MM.1S (cell line): ENCODE data around the gene ASTN1.

Experiments
- DNase-seq: peaks from one replicate; pipeline ENCODE4 v3.0.0-alpha.2; 2015
- H2AFZ ChIP-seq: fragments of 300-600 bp; sonication (generic); 2 replicates; pipeline ENCODE4 v1.6.0; 2016; ENCODE audit warnings: antibody characterized with exemption, low read length
- H3F3A ChIP-seq: fragments of 300-600 bp; sonication (generic); 2 replicates; pipeline ENCODE4 v1.6.1; 2016; ENCODE audit warnings: mild to moderate bottlenecking, antibody characterized with exemption, low read length, moderate library complexity, mixed read lengths; ENCODE audit not compliant: insufficient read depth
- H3K27ac ChIP-seq: fragments of 300-600 bp; sonication (generic); 2 replicates; pipeline ENCODE4 v1.5.1; 2016; ENCODE audit warnings: mild to moderate bottlenecking, low read length
- H3K27me3 ChIP-seq: fragments of 300-600 bp; sonication (generic); replicated peaks from 2 replicates; pipeline ENCODE4 v1.6.0; 2016; ENCODE audit warnings: low read length; ENCODE audit not compliant: insufficient read depth
- H3K36me3 ChIP-seq: fragments of 300-600 bp; sonication (generic); replicated peaks from 2 replicates; pipeline ENCODE4 v1.6.1; 2016; ENCODE audit warnings: mild to moderate bottlenecking, low read length, mixed read lengths; ENCODE audit not compliant: insufficient read depth
- H3K4me1 ChIP-seq: fragments of 300-600 bp; sonication (generic); 2 replicates; pipeline ENCODE4 v1.6.1; 2016; ENCODE audit warnings: low read length, mixed read lengths
- H3K4me2 ChIP-seq: fragments of 300-600 bp; sonication (generic); 2 replicates; pipeline ENCODE4 v1.6.0; 2016; ENCODE audit warnings: low read depth, low read length
- H3K4me3 ChIP-seq: fragments of 300-600 bp; sonication (generic); 2 replicates; pipeline ENCODE4 v1.5.1; 2016; ENCODE audit warnings: low read length, mixed read lengths
- H3K79me2 ChIP-seq: fragments of 300-600 bp; sonication (generic); 2 replicates; pipeline ENCODE4 v1.6.1; 2016; ENCODE audit warnings: mixed run types, low read length, mixed read lengths
- H3K9ac ChIP-seq: fragments of 300-600 bp; sonication (generic); 2 replicates; pipeline ENCODE4 v1.6.1; 2016; ENCODE audit warnings: low read length, mixed read lengths
- H3K9me2 ChIP-seq: fragments of 300-600 bp; sonication (generic); replicated peaks from 2 replicates; pipeline ENCODE4 v1.6.1; 2016; ENCODE audit warnings: mild to moderate bottlenecking, low read length, mixed read lengths; ENCODE audit not compliant: insufficient read depth
- H3K9me3 ChIP-seq: fragments of 300-600 bp; sonication (generic); replicated peaks from 2 replicates; pipeline ENCODE4 v1.6.1; 2016; ENCODE audit warnings: mild to moderate bottlenecking, low read length, mixed read lengths; ENCODE audit not compliant: insufficient read depth
- H4K20me1 ChIP-seq: fragments of 300-600 bp; sonication (generic); 2 replicates; pipeline ENCODE4 v1.6.1; 2016; ENCODE audit warnings: mild to moderate bottlenecking, low read length, moderate library complexity, mixed read lengths; ENCODE audit not compliant: insufficient read depth
- CTCF ChIP-seq: fragments of 300-600 bp; sonication (generic); IDR thresholded peaks from 2 replicates; pipeline ENCODE4 v1.5.1; 2016; ENCODE audit warnings: antibody characterized with exemption, low read length, mixed read lengths
- EZH2 ChIP-seq: fragments of 300-600 bp; sonication (generic); optimal IDR thresholded peaks from 2 replicates; pipeline ENCODE3; 2017; ENCODE audit warnings: low read depth, mild to moderate bottlenecking, antibody characterized with exemption, low read length, mixed read lengths
- EZH2phosphoT487 ChIP-seq: fragments of 300-600 bp; sonication (generic); IDR thresholded peaks from 2 replicates; pipeline ENCODE4 v1.6.1; 2018; ENCODE audit warnings: antibody characterized with exemption, low read length

ASTN1 gene

GRCh38 chr1:177103005-177103852 is 61.3 kb downstream of the ASTN1 start:
- no peaks in the 10 kb centered on the region for H4K20me1 ChIP-seq
- H3K4me3 ChIP-seq = no peak overlapping the region
- H3K9me3 ChIP-seq = no peaks in the 10 kb centered on the region
- H3K27ac ChIP-seq = no peak overlapping the region
- DNase-seq = no peak
- no peaks in the 10 kb centered on the region for H3K4me1 ChIP-seq
- H2AFZ ChIP-seq = no peak overlapping the region
- TF ChIP-seq EZH2 (no peak), CTCF (no peak), EZH2phosphoT487 (no peak)
- H3K4me2 ChIP-seq = no peak overlapping the region
- no peaks in the 10 kb centered on the region for H3K27me3 ChIP-seq
- H3K9me2 ChIP-seq = no peaks in the 10 kb centered on the region
- H3K36me3 ChIP-seq = no peaks in the 10 kb centered on the region
- H3K9ac ChIP-seq = no peak overlapping the region
- no peaks in the 10 kb centered on the region for H3K79me2 ChIP-seq
- H3F3A ChIP-seq = no peaks in the 10 kb centered on the region

GRCh38 chr1:177092001-177092400 is 72.5 kb downstream of the ASTN1 start:
- H3K4me2 ChIP-seq = no peak overlapping the region
- H3K36me3 ChIP-seq = no peaks in the 10 kb centered on the region
- no peaks in the 10 kb centered on the region for H4K20me1 ChIP-seq
- H3K4me3 ChIP-seq = no peak overlapping the region
- H3K9me3 ChIP-seq = no peaks in the 10 kb centered on the region
- DNase-seq = no peak
- no peak overlapping the region for H3K9ac ChIP-seq
- H3K79me2 ChIP-seq = no peaks in the 10 kb centered on the region
- no peaks in the 10 kb centered on the region for H3K9me2 ChIP-seq
- H3K27me3 ChIP-seq = no peaks in the 10 kb centered on the region
- no peak overlapping the region for H2AFZ ChIP-seq
- H3K27ac ChIP-seq = no peak overlapping the region
- H3K4me1 ChIP-seq = no peaks in the 10 kb centered on the region
- H3F3A ChIP-seq = no peaks in the 10 kb centered on the region
- no peak for TF ChIP-seq EZH2
- TF ChIP-seq CTCF = no peak
- no peak for TF ChIP-seq EZH2phosphoT487

- Histone ChIP-seq H3F3A (no peaks in the 10 kb centered on the region), H3K27ac (no peak overlapping the region), H3K9me2 (no peaks in the 10 kb centered on the region), H3K4me2 (no peak overlapping the region), H4K20me1 (no peaks in the 10 kb centered on the region), H3K9me3 (no peaks in the 10 kb centered on the region), H3K9ac (no peak overlapping the region), H3K4me3 (no peak overlapping the region), H3K4me1 (no peaks in the 10 kb centered on the region), H3K36me3 (no peaks in the 10 kb centered on the region), H3K79me2 (no peaks in the 10 kb centered on the region), H3K27me3 (no peaks in the 10 kb centered on the region), H2AFZ (no peak overlapping the region)
- no peak for DNase-seq
- TF ChIP-seq EZH2 = no peak
Measured at GRCh38 chr1:177091040-177091439, 73.5 kb downstream of the ASTN1 start.

- Histone ChIP-seq H3K9me3 (no peaks in the 10 kb centered on the region), H3K27ac (no peak overlapping the region), H3K4me1 (no peaks in the 10 kb centered on the region), H3F3A (no peaks in the 10 kb centered on the region), H3K27me3 (no peaks in the 10 kb centered on the region), H3K9me2 (no peaks in the 10 kb centered on the region), H3K79me2 (no peaks in the 10 kb centered on the region), H3K4me2 (no peak overlapping the region), H3K4me3 (no peak overlapping the region), H3K9ac (no peak overlapping the region), H4K20me1 (no peaks in the 10 kb centered on the region), H3K36me3 (no peaks in the 10 kb centered on the region), H2AFZ (no peak overlapping the region)
- DNase-seq = no peak
- no peak for TF ChIP-seq CTCF
- TF ChIP-seq EZH2phosphoT487 = no peak
- no peak for TF ChIP-seq EZH2
Measured at GRCh38 chr1:177088966-177089365, 75.5 kb downstream of the ASTN1 start.
